Effector CD4-positive, alpha-beta T cell (primary cell): ENCODE results near the gene FOXL3.

Experiments used
- DNase-seq: peaks from one replicate; pipeline ENCODE4 v3.0.0-alpha.2; 2020

FOXL3 gene

DNA sequence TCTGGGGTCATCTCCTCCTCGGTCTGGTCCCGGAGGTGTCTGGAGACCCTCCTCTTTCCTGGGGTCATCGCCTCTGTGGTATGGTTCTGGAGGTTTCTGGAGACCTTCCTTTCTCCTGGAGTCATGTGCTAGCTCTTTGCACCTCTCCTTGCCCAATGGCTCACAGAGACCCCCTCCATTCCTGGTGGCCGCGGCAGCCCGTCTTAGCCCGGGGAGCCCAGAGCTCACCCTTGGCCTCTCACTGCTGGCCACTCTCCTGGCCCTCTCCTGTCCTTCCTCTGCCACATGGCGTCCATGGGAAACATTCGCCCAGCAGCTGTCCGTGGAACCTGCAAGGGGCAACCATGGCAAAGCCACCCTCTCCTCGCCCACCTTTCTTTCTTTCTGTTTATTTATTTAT lies 20.2 kb upstream of the FOXL3 start:
- no peak for DNase-seq

DNA sequence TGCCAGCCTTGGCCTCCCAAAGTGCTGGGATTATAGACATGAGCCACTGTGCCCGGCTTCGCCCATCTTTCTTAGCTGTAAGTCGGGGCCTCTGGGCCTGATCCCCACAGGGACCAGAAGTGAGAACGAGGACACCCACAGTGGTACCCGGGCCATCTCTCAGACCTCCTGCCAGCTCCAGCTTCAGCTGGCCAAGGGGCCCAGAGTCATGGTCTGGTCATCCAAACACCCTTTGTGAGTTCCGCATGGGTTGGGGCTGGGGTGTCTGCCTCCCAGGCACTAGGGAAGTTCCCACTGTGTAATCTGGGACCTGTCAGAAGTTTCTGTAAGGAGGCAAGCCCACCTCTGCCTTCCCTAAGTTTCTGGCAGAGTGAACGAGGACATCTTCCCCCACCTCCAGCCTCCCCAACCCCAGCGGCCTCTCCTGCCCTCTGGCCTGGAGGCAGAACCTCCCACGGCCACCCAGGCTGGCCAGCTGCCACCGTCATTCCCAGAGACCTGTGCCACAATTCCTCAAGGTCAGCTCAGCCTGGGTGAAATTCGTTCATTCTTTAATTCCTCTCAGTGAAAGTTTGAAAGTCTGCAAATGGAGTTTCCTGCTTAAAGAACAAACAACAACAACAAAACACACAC lies 19.5 kb upstream of the FOXL3 start:
- no peak for DNase-seq

DNA sequence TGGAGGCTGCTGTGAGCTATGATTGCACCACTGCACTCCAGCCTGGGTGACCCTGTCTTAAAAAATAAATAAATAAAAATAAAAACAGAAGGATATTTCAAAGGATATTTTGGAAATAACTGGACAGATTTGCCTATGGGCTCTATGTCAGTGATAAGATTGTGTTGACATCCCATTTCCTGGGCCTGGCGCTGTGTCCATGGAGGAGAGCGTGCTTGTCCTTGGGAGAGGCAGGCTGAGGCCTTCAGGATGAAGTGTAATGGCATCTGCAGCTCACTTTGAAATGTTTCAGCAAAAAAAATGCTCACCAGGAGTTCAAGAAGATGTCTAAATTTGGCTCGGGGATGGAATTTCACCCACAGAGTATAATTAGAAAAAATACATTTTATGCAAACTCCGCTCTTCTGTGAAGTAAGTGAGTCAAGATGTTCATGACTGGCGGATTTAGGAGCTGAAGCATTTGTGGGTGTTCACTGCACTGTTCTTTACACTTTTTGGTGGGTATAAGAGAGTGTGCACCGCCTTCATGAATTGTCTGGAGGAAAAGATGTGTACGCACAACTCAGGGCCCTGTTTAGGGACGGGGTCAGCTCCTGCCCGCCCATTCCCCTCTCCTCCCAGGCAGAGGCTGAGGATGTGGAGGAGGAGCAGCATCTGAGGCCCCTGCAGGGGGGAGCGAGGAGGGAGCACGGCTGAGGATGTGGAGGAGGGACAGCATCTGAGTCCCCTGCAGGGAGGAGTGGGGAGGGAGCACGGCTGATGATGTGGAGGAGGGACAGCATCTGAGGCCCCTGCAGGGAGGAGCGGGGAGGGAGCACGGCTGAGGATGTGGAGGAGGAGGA lies 18.5 kb upstream of the FOXL3 start:
- no peak for DNase-seq

DNA sequence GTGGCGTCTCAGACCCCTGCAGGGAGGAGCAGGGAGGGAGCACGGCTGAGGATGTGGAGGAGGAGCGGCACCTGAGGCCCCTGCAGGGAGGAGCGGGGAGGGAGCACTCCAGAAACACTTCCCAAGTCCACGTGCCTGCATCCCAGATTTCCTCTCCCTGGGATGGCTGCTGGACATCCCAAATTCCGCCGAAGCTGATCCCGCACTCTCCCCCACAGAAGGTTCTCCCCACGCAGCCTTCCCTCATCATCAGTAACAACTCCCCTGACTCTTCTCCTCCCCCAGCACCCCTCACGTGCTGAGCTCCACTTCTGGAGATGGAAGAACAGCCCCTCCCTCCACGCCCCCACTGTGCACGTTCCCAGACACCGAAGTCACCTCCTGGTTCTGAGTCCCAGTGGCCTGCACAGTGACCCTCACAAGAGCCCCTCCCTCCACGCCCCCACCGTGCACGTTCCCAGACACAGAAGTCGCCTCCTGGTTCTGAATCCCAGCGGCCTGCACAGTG lies 17.8 kb upstream of the FOXL3 start:
- no peak for DNase-seq

DNA sequence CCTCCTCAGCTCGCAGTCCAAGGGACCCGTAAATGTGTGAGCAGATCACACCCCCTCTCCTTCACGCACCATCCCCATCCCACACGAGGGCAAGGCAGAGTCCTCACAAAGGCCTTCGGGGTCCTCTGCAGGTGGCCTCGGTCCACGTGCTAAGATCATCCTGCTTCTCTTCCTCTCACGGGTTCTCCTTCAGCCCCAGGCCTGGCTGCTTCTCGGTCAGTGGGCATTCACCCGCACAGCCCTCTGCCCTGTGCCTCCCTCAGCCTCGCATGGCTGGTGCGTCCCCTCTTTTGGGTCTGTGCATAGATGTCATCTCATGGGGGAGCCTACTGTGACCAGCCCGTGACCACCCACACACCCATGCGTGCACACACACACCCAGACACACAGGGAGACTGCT lies 17.3 kb upstream of the FOXL3 start:
- no peak for DNase-seq

DNA sequence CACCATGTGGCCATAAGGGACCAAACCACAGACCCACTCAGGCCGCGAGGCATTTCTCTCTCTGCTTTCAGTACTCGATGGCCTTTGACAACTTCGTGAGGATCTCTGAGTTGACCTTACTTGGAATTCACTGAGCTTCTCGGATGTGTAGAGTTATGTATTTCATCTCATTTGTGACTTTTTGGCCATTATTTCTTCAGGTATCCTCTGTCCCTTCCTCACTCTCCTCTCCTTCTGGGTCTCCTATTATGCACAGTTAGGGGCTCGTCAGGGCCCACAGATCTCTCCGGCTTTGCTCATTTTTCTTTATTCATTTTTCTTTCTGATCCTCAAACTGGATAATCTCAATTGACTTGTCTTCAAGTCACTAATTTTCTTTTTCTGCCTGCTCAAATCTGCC lies 16.6 kb upstream of the FOXL3 start:
- DNase-seq = no peak

DNA sequence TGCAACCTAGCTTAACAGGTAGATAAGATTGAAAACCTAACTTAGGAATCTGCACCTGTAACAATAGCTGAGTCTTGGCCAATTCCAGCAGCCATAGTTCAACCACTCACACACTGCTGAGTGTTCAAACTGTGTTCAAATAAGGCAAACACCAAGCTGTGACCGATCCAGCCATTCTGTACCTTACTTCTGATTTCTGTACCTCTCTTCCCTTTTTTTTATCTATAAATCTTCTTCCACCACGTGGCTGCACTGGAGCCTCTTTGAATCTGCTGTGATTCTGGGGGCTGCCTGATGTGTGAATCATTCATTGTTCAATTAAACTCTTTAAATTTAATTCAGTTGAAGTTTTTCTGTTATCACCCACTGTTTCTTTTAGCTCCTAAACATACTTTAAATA lies 15.7 kb upstream of the FOXL3 start:
- no peak for DNase-seq

DNA sequence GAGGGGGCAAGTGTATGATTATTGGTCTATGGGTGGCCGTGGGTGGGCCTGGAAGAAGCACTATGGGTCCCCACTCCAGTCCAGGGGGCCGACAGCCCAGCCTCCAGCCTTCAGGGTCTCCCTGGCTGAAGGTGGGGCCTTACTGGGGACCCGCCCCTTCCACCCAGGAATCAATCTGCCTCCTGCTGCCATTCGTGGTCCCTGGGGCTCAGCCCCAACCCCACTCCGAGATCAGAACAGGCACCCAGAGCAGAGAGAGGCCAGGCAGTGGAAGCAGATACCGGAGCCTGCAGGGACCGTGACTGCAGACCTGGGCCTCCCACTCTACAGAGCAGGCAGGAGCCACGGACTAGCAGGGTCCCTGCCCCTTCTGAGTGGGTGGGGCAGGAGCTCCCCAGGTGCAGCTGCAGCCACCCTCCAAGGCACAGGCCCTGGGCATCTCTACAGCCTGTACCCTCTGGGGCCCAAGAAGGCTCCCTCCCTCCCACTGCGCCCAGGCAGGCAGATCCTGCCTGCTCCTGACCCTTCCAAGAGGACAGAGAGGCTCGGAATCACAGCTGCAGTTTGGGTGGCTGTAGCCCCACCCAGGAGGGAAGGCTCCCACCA lies 13.6 kb upstream of the FOXL3 start:
- DNase-seq = no peak

DNA sequence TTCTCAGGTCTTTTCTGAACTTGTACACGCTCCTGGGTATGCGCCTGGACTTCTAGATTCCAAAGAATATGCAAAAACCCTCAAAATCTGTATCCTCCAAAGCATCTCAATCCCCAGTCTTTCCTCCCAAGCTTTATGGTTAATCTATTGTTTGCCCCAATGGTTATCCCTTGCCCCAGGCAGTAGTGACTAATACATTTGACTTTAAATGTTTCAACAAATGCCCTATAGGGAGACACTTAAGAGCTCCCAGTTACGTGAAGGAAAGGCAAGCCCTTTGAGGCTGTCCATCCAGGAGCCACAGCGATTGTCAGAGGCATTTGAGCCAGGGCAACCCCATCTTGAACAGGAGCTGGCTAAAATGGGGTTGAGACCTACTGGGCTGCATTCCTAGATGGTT lies 12.7 kb upstream of the FOXL3 start:
- no peak for DNase-seq

DNA sequence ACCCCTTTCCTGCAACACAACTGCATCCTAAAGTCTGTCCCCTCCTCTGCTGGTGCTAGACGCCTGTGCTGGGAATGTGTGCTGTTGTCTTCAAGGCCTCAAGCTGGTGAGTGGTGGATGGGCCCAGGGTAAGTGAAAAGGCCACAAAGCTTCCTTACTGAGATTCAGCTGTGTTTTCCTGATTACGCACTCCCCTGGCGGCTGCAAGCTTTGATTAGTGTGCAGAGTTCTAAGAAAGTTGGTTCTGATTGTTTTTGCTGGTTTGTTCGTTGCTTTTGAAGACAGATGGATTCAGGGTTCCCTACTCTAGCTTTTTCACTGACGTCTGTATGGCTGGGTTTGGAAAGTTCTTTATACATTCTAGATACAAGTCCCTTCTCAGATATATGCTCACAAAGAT lies 11.9 kb upstream of the FOXL3 start:
- no peak for DNase-seq

DNA sequence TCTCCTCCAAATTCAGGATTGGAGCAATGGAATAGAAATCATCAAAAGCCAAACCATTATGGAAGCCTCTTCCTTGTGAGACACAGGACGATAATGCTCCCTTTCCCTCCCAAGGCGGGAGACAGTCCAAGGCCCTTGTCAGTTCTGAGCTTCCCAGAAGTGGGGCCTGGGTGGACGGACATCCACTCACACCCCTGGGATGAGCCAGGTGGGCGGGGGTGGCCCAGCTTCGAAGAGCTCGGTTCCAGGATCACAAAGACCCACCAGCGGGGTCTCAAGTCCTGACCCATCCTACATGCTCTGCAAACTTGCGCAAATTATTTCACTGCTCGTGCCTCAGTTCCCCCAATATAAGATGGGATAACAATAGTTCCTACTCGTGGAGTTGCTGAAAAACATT lies 10.1 kb upstream of the FOXL3 start:
- no peak for DNase-seq

DNA sequence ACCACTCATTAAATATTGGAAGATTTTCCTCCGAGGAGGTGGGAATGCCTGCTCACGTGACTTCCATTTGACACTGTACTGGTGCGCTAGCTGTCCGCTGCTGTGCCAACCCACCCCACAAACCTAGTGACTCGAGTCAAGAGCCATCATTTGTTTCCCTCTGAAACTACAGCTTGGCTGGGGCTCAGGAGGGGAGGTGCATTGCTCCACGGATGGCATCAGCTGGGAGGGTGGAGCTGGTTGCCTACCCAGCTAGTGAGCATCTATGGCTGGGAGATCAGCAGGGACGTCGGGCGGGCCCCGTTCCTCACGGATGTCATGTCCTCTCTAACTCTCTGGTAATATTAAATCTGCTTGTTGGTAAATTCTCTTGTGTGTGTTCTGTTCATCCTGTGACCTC lies 9.5 kb upstream of the FOXL3 start:
- no peak for DNase-seq

DNA sequence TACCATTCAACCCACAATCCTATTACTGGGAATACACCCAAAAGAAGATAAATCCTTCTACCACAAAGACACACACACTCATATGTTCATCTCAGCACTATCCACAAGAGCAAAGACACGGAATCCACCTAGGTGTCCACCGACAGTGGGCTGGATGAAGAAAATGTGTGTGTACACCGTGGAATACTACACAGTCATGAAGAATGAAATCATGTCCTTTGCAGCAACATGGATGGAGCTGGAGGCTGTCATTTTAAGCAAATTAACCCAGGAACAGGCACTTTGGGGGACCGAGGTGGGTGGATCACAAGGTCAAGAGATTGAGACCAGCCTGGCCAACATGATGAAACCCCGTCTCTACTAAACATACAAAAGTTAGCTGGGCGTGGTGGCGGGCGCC lies 8.3 kb upstream of the FOXL3 start:
- no peak for DNase-seq

DNA sequence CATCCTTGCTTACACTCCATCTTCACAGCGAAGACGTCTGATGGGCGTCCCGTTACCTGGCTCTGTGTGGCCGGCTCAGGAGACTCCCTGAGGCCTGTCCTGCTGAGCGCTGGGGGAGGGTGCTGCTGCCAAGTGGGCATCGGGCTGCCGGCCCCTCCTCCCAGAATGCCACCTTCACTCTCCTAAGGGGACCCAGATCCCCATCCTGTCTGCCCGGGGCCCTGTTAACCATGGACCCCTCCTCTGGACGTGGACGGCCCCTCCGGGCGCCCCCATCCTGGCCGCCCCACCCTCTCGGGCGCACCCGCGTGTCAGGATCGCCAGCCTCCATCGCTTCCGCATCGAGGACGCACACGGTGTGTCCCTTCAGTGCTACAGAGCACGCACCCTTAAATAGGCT lies 7.3 kb upstream of the FOXL3 start:
- no peak for DNase-seq

DNA sequence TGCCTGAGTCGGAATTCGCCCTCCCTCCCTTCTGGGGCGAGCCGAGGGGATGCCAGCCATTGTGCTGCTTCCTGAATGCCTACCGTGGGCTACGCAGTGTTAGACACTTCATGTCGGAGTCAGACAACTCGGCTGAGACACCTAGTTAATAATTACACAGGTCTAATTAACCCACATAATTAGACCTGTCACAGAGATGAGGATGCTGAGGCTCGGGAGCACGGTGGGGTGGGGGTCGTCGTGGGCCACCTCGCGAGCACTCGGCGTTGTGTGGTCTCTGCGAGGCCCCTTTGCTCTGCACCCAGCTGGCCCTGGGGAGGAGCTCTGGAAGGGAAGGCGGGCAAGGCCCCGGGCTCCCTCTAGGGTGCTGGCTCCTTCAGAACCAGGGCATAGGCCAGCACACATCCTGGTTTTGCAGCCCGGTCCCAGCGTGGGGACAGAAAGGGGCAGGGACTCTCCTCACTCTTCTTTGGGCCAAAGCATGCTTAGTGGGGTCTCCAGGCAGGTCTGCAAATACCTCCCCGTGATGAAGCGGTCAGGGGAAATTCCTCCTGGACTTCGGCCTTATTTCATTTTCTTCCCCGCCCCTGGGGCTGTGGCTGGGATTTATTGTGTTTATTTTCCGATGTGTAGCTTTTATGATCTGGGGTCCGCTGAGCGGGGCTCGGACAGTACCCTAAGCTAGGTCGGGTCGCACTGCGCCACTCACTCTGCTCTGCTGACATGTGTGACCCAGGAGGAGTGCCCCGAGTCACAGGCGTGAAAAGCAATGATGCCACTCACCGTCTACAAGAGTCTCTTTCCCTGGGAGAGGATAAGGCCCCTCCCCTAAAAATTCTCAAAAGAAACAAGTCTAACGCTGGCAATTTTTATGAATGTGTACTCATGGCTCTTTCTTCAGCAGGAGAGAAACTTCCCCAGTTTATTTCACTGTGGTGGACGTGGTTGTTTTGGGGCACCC lies 4.9 kb upstream of the FOXL3 start:
- no peak for DNase-seq

DNA sequence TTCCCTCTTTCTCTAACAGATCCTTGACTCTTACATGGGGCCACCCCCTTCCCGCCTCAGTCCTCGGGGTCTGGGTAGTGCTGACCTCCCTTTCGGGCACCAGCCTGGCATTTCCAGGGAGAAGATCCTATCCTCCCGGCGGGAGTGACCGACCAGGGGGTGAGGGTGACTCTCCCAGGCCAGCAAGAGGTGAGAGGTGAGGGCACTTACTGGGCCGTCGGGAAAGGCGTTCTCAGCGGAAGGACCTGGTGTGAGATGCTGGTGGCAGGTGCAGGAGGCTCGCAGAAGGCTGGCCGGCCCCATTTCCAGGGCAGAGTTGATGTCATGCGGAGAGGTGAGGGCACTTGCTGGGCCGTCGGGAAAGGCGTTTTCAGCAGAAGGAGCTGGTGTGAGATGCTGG lies 4.2 kb upstream of the FOXL3 start:
- no peak for DNase-seq

DNA sequence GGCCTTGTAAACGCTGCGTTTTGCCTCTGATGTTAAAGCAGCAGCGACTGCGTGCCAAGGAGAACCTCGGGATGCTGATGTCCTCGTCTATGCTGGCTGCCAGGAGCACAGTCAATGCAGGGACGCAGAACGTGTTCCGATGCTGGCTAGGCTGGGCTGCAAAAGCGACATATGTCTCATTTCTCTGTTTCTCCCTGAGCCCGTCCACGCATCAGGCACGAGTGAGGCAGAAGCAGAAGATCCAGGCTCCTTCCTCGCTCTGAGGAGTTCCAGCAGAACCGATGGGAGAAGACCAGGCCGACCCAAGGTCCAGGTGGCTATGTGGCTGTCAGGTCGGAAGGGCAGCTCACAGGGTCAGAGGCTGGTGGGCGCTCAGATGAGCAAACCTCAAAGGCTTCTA lies 3.7 kb upstream of the FOXL3 start:
- DNase-seq = no peak

DNA sequence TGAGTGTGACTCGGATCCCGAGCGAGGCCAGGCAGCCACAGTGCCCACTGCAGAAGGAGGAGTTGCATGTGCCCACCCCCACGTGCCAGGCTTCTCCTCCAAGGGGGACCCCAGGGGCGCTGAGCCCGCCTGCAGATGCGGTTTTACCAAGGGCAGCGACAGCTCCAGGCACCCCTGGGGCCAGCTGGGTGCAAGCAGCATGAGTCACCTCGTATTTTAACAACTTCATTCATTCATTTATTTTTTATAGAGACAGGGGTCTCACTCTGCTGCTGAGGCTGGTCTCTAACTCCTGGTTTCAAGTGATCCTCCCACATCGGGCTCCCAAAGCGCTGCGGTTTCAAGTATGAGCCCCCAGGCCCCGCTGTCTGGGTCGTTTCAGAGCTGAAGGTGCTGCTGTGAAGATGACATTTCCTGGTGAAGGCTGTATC lies 1.3 kb upstream of the FOXL3 start:
- no peak for DNase-seq

DNA sequence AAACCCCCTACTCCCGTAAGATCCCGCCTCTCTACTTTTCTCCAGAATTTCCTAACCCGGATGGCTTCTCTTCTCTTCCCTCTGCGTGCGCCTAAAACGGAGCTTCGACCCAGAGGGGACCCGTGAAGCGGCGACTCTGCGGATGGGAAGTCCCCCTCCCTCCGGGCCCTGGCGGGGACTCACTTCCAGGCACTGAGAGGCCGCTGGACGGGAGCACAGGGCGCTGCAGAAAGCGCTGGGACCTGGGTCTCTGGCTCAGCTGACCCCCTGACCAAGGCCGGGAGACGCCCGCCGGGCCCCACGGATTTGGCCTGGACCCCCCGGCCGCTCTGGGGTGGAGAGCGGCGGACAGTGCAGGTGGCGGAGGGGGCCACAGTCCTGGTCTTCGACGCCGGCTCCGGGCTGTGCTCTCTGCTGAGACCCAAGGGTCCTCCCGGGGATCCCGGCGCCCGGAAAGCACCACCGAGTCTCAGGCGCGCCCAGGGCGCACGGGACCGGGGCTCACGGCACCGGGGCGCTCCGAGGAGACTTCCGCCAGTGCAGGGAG lies 688 bp upstream of the FOXL3 start:
- DNase-seq = no peak

DNA sequence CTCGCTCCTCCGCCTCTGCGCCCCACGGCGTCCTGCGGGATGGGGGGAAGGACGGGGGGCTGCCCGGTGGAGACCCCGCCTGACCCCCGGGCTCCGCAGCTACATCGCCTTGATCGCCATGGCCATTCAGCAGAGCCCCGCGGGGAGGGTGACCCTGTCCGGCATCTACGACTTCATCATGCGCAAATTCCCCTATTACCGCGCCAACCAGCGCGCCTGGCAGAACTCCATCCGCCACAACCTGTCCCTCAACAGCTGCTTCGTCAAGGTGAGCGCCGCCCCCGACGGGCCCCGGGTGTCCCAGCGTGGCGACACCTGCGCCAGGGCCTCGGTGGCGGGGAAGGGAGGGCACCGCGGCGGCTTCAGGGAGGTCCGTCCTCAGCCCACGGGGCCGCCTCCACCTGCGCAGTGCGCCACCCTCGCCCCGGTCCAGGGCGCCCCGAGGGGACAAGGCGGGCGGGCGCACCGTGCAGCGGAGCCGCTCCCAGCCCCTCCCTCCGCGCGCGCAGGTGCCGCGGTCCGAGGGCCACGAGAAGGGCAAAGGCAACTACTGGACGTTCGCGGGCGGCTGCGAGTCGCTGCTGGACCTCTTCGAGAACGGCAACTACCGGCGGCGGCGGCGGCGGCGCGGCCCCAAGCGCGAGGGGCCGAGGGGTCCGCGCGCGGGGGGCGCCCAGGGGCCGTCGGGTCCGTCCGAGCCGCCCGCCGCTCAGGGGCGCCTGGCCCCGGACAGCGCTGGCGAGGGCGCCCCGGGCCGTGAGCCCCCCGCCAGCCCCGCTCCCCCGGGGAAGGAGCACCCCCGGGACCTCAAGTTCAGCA lies 793 bp downstream of the FOXL3 start:
- no peak for DNase-seq

DNA sequence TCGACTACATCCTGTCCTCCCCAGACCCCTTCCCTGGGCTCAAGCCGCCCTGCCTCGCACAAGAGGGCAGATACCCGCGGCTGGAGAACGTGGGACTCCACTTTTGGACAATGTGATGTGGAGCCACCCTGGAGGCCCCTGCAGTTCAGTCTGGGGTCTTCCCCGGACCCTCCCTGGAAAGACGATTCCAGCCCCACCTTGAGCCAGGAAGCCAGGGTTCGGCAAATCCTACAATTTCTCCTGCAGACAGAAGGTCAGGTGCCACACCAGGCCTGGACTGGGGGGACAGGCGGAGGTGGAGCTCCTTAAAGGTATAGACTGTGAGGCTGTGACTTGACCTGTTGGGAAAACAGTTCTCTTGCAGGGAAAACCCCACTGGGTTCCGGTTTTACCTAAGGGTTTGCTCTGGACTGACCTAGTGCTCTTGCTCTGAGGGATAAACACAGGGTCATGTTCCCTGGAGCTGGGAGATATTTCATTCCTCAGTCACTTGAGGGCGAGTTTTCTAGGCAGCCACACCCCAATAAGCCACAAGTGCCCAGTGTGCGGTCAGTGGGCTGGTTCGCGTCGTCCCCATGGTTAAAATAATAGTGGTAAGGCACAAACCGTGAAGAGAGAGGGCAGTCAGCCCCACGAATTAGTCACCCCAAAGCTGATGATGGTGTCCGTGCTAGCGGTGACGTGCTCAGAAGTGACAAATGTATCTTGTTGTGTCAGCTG lies 1.6 kb downstream of the FOXL3 start:
- DNase-seq = no peak
